ENCODE results near the gene KIT.

Gene KIT

GRCh38 chr4:54719378-54719777 lies 61.6 kb downstream of the KIT start:
- TF ChIP-seq CTCF (IDR thresholded peaks at IDR 0.05; ENCODE audit: insufficient read depth, low read length, poor library complexity, severe bottlenecking) = no peak
- TF ChIP-seq EZH2phosphoT487 (conservative IDR thresholded peaks at IDR 0.05; ENCODE audit: low read length) = no peak
- no peaks in the 10 kb centered on the region for H3K27me3 ChIP-seq (ENCODE audit: low read length)

GRCh38 chr4:54723220-54723619 lies 65.5 kb downstream of the KIT start:
- Histone ChIP-seq H3K4me2 (ENCODE audit: low read depth, low read length, poor library complexity, severe bottlenecking) (no peak overlapping the region), H3K9me2 (replicated peaks; ENCODE audit: insufficient read depth, low read length) (no peaks in the 10 kb centered on the region), H3K4me3 (ENCODE audit: insufficient read depth, low read length, poor library complexity, severe bottlenecking) (no peak overlapping the region), H4K20me1 (ENCODE audit: low read depth, low read length) (no peaks in the 10 kb centered on the region), H3K27me3 (ENCODE audit: low read length) (no peaks in the 10 kb centered on the region), H2AFZ (ENCODE audit: low read depth, low read length, severe bottlenecking) (no peak overlapping the region), H3F3A (ENCODE audit: insufficient read depth) (no peaks in the 10 kb centered on the region), H3K79me2 (ENCODE audit: insufficient read depth, low read length) (no peaks in the 10 kb centered on the region), H3K9me3 (ENCODE audit: insufficient read depth, low read length) (no peaks in the 10 kb centered on the region), H3K9ac (ENCODE audit: low read length) (no peak overlapping the region), H3K36me3 (ENCODE audit: low read length) (no peaks in the 10 kb centered on the region), H3K27ac (ENCODE audit: low read depth, low read length) (no peak overlapping the region)
- no peak for TF ChIP-seq EZH2phosphoT487 (conservative IDR thresholded peaks at IDR 0.05; ENCODE audit: low read length)
- no peak for TF ChIP-seq CTCF (IDR thresholded peaks at IDR 0.05; ENCODE audit: insufficient read depth, low read length, poor library complexity, severe bottlenecking)

More at GRCh38 chr4:54719378-54719777, 61.6 kb downstream of the KIT start:
- H3K27ac ChIP-seq (ENCODE audit: low read depth, low read length) = no peak overlapping the region
- no peak overlapping the region for H3K9ac ChIP-seq (ENCODE audit: low read length)
- no peaks in the 10 kb centered on the region for H3K79me2 ChIP-seq (ENCODE audit: insufficient read depth, low read length)
- H3K36me3 ChIP-seq (ENCODE audit: low read length) = no peaks in the 10 kb centered on the region
- no peaks in the 10 kb centered on the region for H3F3A ChIP-seq (ENCODE audit: insufficient read depth)
- no peak overlapping the region for H2AFZ ChIP-seq (ENCODE audit: low read depth, low read length, severe bottlenecking)
- H3K9me2 ChIP-seq (replicated peaks; ENCODE audit: insufficient read depth, low read length) = no peaks in the 10 kb centered on the region
- H3K4me2 ChIP-seq (ENCODE audit: low read depth, low read length, poor library complexity, severe bottlenecking) = no peak overlapping the region
- H4K20me1 ChIP-seq (ENCODE audit: low read depth, low read length) = no peaks in the 10 kb centered on the region
- no peaks in the 10 kb centered on the region for H3K9me3 ChIP-seq (ENCODE audit: insufficient read depth, low read length)
- H3K4me3 ChIP-seq (ENCODE audit: insufficient read depth, low read length, poor library complexity, severe bottlenecking) = no peak overlapping the region

GRCh38 chr4:54723820-54724219 lies 66.1 kb downstream of the KIT start:
- no peak overlapping the region for H3K4me3 ChIP-seq (ENCODE audit: insufficient read depth, low read length, poor library complexity, severe bottlenecking)
- H3K9me2 ChIP-seq (replicated peaks; ENCODE audit: insufficient read depth, low read length) = no peaks in the 10 kb centered on the region
- H3K4me2 ChIP-seq (ENCODE audit: low read depth, low read length, poor library complexity, severe bottlenecking) = no peak overlapping the region
- H3F3A ChIP-seq (ENCODE audit: insufficient read depth) = no peaks in the 10 kb centered on the region
- TF ChIP-seq CTCF (IDR thresholded peaks at IDR 0.05; ENCODE audit: insufficient read depth, low read length, poor library complexity, severe bottlenecking) (no peak), EZH2phosphoT487 (conservative IDR thresholded peaks at IDR 0.05; ENCODE audit: low read length) (no peak)
- H3K27ac ChIP-seq (ENCODE audit: low read depth, low read length) = no peak overlapping the region
- no peaks in the 10 kb centered on the region for H4K20me1 ChIP-seq (ENCODE audit: low read depth, low read length)
- no peaks in the 10 kb centered on the region for H3K27me3 ChIP-seq (ENCODE audit: low read length)
- H3K79me2 ChIP-seq (ENCODE audit: insufficient read depth, low read length) = no peaks in the 10 kb centered on the region
- no peak overlapping the region for H3K9ac ChIP-seq (ENCODE audit: low read length)
- H3K36me3 ChIP-seq (ENCODE audit: low read length) = no peaks in the 10 kb centered on the region
- no peak overlapping the region for H2AFZ ChIP-seq (ENCODE audit: low read depth, low read length, severe bottlenecking)
- H3K9me3 ChIP-seq (ENCODE audit: insufficient read depth, low read length) = no peaks in the 10 kb centered on the region

Data from SU-DHL-6 (cell line).